ENCODE data around the gene NOS3. TPM values are rescaled to one million over a fixed set of nuclear protein-coding genes. Genes with fewer than 3 reads are reported as not detected.

NOS3 gene
- total and polyA plus RNA-seq, 2 experiments from 2014 or later, result 2.6 to 6.1 TPM

DNA sequence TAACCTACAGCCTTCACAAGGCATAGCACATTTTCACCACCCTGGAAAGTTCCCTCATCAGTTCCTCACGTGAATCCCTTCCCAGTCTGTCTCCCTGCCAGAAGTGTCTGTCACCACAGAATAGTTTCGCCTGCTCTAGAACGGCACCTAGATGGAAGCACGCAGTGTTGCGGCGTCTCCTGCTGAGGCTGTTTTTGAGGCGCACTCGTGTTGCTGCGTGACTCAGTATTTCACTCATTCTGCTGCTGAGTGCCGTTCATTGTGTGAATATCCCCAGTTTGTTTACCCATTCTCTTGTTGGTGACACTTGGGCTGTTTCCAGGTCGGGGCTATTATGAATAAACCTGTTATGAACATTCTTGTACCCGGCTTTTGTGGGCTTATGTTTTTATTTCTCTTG, 12.8 kb downstream of the NOS3 start (continued):
- TF ChIP-seq, protein P1, sequence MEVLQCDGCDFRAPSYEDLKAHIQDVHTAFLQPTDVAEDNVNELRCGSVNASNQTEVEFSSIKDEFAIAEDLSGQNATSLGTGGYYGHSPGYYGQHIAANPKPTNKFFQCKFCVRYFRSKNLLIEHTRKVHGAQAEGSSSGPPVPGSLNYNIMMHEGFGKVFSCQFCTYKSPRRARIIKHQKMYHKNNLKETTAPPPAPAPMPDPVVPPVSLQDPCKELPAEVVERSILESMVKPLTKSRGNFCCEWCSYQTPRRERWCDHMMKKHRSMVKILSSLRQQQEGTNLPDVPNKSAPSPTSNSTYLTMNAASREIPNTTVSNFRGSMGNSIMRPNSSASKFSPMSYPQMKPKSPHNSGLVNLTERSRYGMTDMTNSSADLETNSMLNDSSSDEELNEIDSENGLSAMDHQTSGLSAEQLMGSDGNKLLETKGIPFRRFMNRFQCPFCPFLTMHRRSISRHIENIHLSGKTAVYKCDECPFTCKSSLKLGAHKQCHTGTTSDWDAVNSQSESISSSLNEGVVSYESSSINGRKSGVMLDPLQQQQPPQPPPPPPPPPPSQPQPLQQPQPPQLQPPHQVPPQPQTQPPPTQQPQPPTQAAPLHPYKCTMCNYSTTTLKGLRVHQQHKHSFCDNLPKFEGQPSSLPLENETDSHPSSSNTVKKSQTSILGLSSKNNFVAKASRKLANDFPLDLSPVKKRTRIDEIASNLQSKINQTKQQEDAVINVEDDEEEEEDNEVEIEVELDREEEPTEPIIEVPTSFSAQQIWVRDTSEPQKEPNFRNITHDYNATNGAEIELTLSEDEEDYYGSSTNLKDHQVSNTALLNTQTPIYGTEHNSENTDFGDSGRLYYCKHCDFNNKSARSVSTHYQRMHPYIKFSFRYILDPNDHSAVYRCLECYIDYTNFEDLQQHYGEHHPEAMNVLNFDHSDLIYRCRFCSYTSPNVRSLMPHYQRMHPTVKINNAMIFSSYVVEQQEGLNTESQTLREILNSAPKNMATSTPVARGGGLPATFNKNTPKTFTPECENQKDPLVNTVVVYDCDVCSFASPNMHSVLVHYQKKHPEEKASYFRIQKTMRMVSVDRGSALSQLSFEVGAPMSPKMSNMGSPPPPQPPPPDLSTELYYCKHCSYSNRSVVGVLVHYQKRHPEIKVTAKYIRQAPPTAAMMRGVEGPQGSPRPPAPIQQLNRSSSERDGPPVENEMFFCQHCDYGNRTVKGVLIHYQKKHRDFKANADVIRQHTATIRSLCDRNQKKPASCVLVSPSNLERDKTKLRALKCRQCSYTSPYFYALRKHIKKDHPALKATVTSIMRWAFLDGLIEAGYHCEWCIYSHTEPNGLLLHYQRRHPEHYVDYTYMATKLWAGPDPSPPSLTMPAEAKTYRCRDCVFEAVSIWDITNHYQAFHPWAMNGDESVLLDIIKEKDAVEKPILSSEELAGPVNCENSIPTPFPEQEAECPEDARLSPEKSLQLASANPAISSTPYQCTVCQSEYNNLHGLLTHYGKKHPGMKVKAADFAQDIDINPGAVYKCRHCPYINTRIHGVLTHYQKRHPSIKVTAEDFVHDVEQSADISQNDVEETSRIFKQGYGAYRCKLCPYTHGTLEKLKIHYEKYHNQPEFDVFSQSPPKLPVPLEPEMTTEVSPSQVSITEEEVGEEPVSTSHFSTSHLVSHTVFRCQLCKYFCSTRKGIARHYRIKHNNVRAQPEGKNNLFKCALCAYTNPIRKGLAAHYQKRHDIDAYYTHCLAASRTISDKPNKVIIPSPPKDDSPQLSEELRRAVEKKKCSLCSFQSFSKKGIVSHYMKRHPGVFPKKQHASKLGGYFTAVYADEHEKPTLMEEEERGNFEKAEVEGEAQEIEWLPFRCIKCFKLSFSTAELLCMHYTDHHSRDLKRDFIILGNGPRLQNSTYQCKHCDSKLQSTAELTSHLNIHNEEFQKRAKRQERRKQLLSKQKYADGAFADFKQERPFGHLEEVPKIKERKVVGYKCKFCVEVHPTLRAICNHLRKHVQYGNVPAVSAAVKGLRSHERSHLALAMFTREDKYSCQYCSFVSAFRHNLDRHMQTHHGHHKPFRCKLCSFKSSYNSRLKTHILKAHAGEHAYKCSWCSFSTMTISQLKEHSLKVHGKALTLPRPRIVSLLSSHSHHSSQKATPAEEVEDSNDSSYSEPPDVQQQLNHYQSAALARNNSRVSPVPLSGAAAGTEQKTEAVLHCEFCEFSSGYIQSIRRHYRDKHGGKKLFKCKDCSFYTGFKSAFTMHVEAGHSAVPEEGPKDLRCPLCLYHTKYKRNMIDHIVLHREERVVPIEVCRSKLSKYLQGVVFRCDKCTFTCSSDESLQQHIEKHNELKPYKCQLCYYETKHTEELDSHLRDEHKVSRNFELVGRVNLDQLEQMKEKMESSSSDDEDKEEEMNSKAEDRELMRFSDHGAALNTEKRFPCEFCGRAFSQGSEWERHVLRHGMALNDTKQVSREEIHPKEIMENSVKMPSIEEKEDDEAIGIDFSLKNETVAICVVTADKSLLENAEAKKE (CRISPR knock-in tag; IDR thresholded peaks at IDR 0.05), result no peak
- TF ChIP-seq STAT1 (IDR thresholded peaks at IDR 0.05; ENCODE audit: unreplicated experiment) (no peak), JUNB (IDR thresholded peaks at IDR 0.05; ENCODE audit: unreplicated experiment) (no peak), CREB1 (CRISPR knock-in tag; IDR thresholded peaks at IDR 0.05; ENCODE audit: low read depth) (no peak), EZH2phosphoT487 (IDR thresholded peaks at IDR 0.05; ENCODE audit: unreplicated experiment) (no peak)
- TF ChIP-seq, protein P2, sequence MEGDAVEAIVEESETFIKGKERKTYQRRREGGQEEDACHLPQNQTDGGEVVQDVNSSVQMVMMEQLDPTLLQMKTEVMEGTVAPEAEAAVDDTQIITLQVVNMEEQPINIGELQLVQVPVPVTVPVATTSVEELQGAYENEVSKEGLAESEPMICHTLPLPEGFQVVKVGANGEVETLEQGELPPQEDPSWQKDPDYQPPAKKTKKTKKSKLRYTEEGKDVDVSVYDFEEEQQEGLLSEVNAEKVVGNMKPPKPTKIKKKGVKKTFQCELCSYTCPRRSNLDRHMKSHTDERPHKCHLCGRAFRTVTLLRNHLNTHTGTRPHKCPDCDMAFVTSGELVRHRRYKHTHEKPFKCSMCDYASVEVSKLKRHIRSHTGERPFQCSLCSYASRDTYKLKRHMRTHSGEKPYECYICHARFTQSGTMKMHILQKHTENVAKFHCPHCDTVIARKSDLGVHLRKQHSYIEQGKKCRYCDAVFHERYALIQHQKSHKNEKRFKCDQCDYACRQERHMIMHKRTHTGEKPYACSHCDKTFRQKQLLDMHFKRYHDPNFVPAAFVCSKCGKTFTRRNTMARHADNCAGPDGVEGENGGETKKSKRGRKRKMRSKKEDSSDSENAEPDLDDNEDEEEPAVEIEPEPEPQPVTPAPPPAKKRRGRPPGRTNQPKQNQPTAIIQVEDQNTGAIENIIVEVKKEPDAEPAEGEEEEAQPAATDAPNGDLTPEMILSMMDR (conservative IDR thresholded peaks at IDR 0.05; ENCODE audit: low read depth in 2 of 2), result no peak

DNA sequence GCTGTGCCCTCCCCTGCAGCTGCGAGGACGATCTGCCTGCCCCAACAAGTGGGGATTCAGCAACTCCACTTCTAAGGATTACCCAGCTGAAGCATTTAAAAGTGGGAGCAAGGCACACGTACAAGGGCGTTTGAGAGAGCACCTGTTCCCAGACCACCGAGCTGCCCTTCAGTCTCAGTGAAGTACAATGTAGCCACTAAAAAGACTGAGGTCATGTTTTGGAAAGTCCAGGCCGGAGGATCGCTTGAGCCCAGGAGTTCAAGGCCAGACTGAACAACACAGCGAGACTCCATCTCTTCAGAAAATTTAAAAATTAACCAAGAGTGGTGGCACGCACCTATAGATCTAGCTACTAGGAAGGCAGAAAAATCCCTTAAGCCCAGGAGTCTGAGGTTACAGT, 14.7 kb downstream of the NOS3 start:
- Histone ChIP-seq H3K4me2 (no peak overlapping the region), H3K27ac (ENCODE audit: low read depth) (no peak overlapping the region), H3K36me3 (ENCODE audit: insufficient read depth) (no peaks in the 10 kb centered on the region), H3K27me3 (ENCODE audit: insufficient read depth) (no peaks in the 10 kb centered on the region), H2AFZ (no peak overlapping the region), H3K79me2 (replicated peaks; ENCODE audit: insufficient read depth) (no peaks in the 10 kb centered on the region), H4K20me1 (replicated peaks; ENCODE audit: insufficient read depth) (no peaks in the 10 kb centered on the region), H3F3A (replicated peaks; ENCODE audit: low read depth) (0 out of 2 replicates have a peak, but pooled peaks cover 4% of the 10 kb centered on the region), H3K9me2 (ENCODE audit: insufficient read depth) (no peaks in the 10 kb centered on the region), H3K4me3 (no peak overlapping the region), H3K4me1 (ENCODE audit: insufficient read depth) (peaks cover 14% of the 10 kb centered on the region; the same call in 1 of the 2 replicates)
- Mint-ChIP-seq H3K27ac (no peak overlapping the region), H3K27me3 (ENCODE audit: insufficient read depth, low read depth, poor library complexity) (peaks cover 10% of the 10 kb centered on the region), H3K36me3 (ENCODE audit: low read depth) (no peaks in the 10 kb centered on the region; the same call in 2 of the 3 replicates), H3K4me3 (no peak overlapping the region), H3K4me1 (peaks cover 19% of the 10 kb centered on the region), H3K9me3 (no peaks in the 10 kb centered on the region)
- ATAC-seq (no peak), DNase-seq (ENCODE audit: low spot score) (no peak)
- TF ChIP-seq CREB1 (CRISPR knock-in tag; IDR thresholded peaks at IDR 0.05; ENCODE audit: low read depth), result no peak
- TF ChIP-seq JUNB (IDR thresholded peaks at IDR 0.05; ENCODE audit: unreplicated experiment), result no peak
- TF ChIP-seq, protein P3, sequence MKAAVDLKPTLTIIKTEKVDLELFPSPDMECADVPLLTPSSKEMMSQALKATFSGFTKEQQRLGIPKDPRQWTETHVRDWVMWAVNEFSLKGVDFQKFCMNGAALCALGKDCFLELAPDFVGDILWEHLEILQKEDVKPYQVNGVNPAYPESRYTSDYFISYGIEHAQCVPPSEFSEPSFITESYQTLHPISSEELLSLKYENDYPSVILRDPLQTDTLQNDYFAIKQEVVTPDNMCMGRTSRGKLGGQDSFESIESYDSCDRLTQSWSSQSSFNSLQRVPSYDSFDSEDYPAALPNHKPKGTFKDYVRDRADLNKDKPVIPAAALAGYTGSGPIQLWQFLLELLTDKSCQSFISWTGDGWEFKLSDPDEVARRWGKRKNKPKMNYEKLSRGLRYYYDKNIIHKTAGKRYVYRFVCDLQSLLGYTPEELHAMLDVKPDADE (IDR thresholded peaks at IDR 0.05), result no peak
- no peak for TF ChIP-seq STAT1 (IDR thresholded peaks at IDR 0.05; ENCODE audit: unreplicated experiment)
- TF ChIP-seq EZH2 (IDR thresholded peaks at IDR 0.05; ENCODE audit: low read depth, unreplicated experiment), result no peak
- no peak for TF ChIP-seq EZH2phosphoT487 (IDR thresholded peaks at IDR 0.05; ENCODE audit: unreplicated experiment)
- no peak for TF ChIP-seq ZNF114 (CRISPR knock-in tag; IDR thresholded peaks at IDR 0.05)
- TF ChIP-seq POLR2AphosphoS5 (IDR thresholded peaks at IDR 0.05; ENCODE audit: low read depth), result no peak
- TF ChIP-seq NANOG (IDR thresholded peaks at IDR 0.05; ENCODE audit: borderline replicate concordance), result no peak

All from GM23338 (cell line).